Measurements from ENCODE around the gene KLHDC7A. TPM values are rescaled to one million over a fixed set of nuclear protein-coding genes. Genes with fewer than 3 reads are reported as not detected.
A peak's percentile ranks its signal among the peaks of the same experiment; 100 is the strongest.

KLHDC7A gene
- total and polyA plus RNA-seq, 3 experiments from 2014 or later: not detected

DNA sequence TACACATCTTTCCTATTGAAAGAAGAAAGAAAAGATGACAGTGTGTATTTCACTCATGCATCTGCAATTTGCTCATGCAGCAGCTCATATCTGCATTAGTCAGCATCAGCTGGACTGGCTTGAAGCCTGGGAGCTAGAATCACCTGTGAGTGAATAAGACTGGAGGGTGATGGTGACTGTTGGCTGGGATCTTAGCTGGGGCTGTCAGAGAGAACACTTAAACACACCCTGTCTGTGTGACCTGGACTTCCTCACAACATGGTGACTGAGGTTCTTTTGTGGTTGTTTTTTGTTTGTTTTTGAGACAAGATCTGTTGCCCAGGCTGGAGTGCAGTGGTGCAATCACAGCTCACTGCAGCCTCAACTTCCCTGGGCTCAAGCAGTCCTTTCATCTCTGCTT lies 24.9 kb downstream of the KLHDC7A start:
- no peak for DNase-seq
- H3K27ac ChIP-seq (ENCODE audit: low read depth, low read length): no peak overlapping the region
- Mint-ChIP-seq H3K9me3 (peaks cover 5 to 12% (median 8%) of the 10 kb centered on the region in 5 donors), H3K27ac (no peak overlapping the region), H3K27me3 (peaks cover 6 to 19% of the 10 kb centered on the region in 2 donors), H3K4me3 (no peak overlapping the region), H3K4me1 (no peaks in the 10 kb centered on the region), H3K36me3 (no peaks in the 10 kb centered on the region)
- no peaks in the 10 kb centered on the region for H3K4me1 ChIP-seq (ENCODE audit: insufficient read depth, low read length)
- no peak overlapping the region for H3K4me3 ChIP-seq (ENCODE audit: low read length)
- H3K9me3 ChIP-seq (ENCODE audit: low read length): no peaks in the 10 kb centered on the region
- CTCF ChIA-PET: interaction anchor here (1.6 kb wide), 1 partner anchor 47 kb away, joined by 3 read pairs; no protein-coding TSS in a partner anchor
- POLR2A ChIA-PET: no interaction called here
- no peaks in the 10 kb centered on the region for H3K36me3 ChIP-seq (ENCODE audit: insufficient read depth, low read length)
- H3K27me3 ChIP-seq (ENCODE audit: insufficient read depth, low read length, poor library complexity, severe bottlenecking): no peaks in the 10 kb centered on the region

DNA sequence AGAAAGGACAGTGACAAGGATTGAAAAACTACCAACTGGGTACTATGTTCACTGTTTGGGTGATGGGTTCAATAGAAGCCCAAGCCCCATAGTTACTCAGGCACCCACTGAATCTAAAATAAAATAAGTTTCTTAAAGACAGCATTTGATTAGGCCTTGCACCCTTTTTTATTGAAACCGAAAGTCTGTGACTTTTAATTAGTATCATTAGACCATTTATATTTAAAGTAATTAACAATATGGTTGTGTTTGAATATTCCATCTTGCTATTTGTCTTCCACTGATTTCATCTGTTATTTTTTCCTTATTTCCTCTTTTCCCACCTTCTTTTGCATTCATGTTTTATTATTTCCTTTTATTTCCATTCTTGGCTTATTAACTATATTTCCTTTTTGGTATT lies 27.4 kb downstream of the KLHDC7A start:
- no peak overlapping the region for H3K27ac Mint-ChIP-seq

DNA sequence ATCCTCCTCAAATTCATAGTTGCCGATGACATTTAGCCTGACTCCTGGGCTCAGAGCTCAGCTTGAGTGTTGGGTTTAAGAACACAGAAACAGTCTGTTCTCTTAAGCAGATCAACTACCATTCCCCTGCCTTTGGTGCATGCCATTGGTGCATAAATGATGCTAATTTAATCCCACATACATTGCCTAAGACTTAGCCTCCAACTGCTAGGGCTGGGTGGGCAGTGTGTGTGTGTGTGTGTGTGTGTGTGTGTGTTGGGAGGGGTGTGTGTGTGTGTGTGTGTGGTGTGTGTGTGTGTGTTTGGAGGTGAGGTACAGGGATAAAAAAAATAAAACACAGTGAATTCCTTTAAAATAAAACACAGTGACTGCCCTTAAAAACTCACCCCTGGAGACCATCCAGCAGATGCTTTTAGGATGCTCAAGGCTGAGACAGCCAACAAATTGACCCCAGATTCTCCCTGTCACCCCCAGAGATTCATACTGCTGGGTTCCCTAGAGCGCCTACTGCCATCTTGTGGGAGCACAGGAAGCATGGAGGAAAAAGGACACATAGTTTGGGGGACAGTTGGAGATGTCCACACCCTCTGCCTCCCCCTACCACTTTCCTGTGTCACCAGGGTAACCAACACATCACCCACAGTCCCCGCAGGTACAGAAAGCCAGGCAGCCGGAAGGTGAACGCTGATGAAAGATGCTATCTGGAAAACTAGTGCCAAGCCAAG lies 30.6 kb downstream of the KLHDC7A start:
- H3K9me3 Mint-ChIP-seq: peaks cover 15 to 36% (median 27%) of the 10 kb centered on the region in 5 donors
- H3K27ac Mint-ChIP-seq: no peak overlapping the region
- Histone ChIP-seq H3K27me3 (ENCODE audit: insufficient read depth, low read length, poor library complexity, severe bottlenecking) (no peaks in the 10 kb centered on the region), H3K9me3 (ENCODE audit: low read length) (no peaks in the 10 kb centered on the region), H3K36me3 (ENCODE audit: insufficient read depth, low read length) (no peaks in the 10 kb centered on the region), H3K4me3 (ENCODE audit: low read length) (no peak overlapping the region), H3K27ac (ENCODE audit: low read depth, low read length) (no peak overlapping the region), H3K4me1 (ENCODE audit: insufficient read depth, low read length) (no peaks in the 10 kb centered on the region)
- POLR2A ChIA-PET: no interaction called here
- H3K4me1 Mint-ChIP-seq: no peaks in the 10 kb centered on the region
- CTCF ChIA-PET: no interaction called here
- H3K27me3 Mint-ChIP-seq: peaks cover 2 to 23% of the 10 kb centered on the region in 2 donors
- H3K36me3 Mint-ChIP-seq: no peaks in the 10 kb centered on the region
- no peak overlapping the region for H3K4me3 Mint-ChIP-seq
- DNase-seq: no peak

More for the DNA sequence above, 27.4 kb downstream of the KLHDC7A start:
- H3K4me3 ChIP-seq (ENCODE audit: low read length): no peak overlapping the region
- no peaks in the 10 kb centered on the region for H3K4me1 Mint-ChIP-seq
- H3K9me3 Mint-ChIP-seq: peaks cover 7 to 15% (median 14%) of the 10 kb centered on the region in 5 donors
- peaks cover 0 to 22% of the 10 kb centered on the region in 2 donors for H3K27me3 Mint-ChIP-seq
- H3K36me3 ChIP-seq (ENCODE audit: insufficient read depth, low read length): no peaks in the 10 kb centered on the region
- H3K4me1 ChIP-seq (ENCODE audit: insufficient read depth, low read length): no peaks in the 10 kb centered on the region
- no peaks in the 10 kb centered on the region for H3K36me3 Mint-ChIP-seq
- ChIA-PET CTCF (no interaction called here), POLR2A (no interaction called here)
- no peak overlapping the region for H3K27ac ChIP-seq (ENCODE audit: low read depth, low read length)
- no peaks in the 10 kb centered on the region for H3K9me3 ChIP-seq (ENCODE audit: low read length)
- H3K27me3 ChIP-seq (ENCODE audit: insufficient read depth, low read length, poor library complexity, severe bottlenecking): no peaks in the 10 kb centered on the region
- no peak for DNase-seq
- no peak overlapping the region for H3K4me3 Mint-ChIP-seq

DNA sequence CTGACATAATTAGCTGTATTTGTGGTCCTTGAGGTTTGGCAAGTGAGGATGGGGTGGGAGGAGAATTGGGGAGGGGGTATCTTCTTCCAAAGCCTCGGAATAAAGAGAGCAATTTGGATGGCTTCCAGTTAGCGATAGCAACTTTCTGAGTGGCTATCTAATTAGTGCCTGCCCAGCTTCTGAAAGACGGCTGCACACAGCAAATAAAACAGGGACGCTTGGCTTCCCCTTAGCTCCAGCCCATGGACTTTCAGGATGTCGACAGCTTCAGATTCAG lies 31.1 kb downstream of the KLHDC7A start:
- H3K36me3 Mint-ChIP-seq: no peaks in the 10 kb centered on the region
- H3K27me3 ChIP-seq (ENCODE audit: insufficient read depth, low read length, poor library complexity, severe bottlenecking): no peaks in the 10 kb centered on the region
- no peaks in the 10 kb centered on the region for H3K36me3 ChIP-seq (ENCODE audit: insufficient read depth, low read length)
- no peak overlapping the region for H3K27ac ChIP-seq (ENCODE audit: low read depth, low read length)
- no peaks in the 10 kb centered on the region for H3K4me1 Mint-ChIP-seq
- ChIA-PET POLR2A (no interaction called here), CTCF (no interaction called here)
- H3K4me1 ChIP-seq (ENCODE audit: insufficient read depth, low read length): no peaks in the 10 kb centered on the region
- no peak overlapping the region for H3K4me3 Mint-ChIP-seq
- H3K9me3 Mint-ChIP-seq: peaks cover 15 to 36% (median 27%) of the 10 kb centered on the region in 5 donors
- H3K9me3 ChIP-seq (ENCODE audit: low read length): no peaks in the 10 kb centered on the region
- no peak overlapping the region for H3K27ac Mint-ChIP-seq
- H3K27me3 Mint-ChIP-seq: peaks cover 2 to 23% of the 10 kb centered on the region in 2 donors
- no peak overlapping the region for H3K4me3 ChIP-seq (ENCODE audit: low read length)
- DNase-seq: no peak

DNA sequence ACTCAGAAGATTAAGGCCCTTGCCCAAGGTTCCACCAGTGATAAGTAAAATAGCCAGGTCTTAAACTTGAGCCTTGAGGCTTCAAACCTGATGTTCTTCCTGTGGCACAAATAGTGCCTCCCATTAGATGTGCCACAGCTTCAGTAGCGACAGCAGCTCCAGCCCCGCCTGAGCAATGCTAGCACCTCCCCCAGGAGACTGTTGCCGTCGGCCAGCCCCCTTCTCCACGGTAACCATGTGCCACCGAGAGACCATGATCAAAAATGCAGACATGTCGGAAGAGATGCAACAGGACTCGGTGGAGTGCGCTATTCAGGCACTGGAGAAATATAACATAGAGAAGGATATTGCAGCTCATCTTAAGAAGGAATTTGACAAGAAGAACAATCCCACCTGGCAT lies 32.2 kb downstream of the KLHDC7A start:
- Mint-ChIP-seq H3K4me1 (no peaks in the 10 kb centered on the region), H3K4me3 (peak overlapping the region in 1 of 7 donors; percentile 6), H3K27ac (no peak overlapping the region), H3K27me3 (peaks cover 2 to 23% of the 10 kb centered on the region in 2 donors), H3K9me3 (peaks cover 11 to 43% (median 24%) of the 10 kb centered on the region in 5 donors), H3K36me3 (no peaks in the 10 kb centered on the region)
- H3K27ac ChIP-seq (ENCODE audit: low read depth, low read length): no peak overlapping the region
- no peak overlapping the region for H3K4me3 ChIP-seq (ENCODE audit: low read length)
- no peaks in the 10 kb centered on the region for H3K4me1 ChIP-seq (ENCODE audit: insufficient read depth, low read length)
- POLR2A ChIA-PET: no interaction called here
- no peaks in the 10 kb centered on the region for H3K9me3 ChIP-seq (ENCODE audit: low read length)
- DNase-seq: no peak
- CTCF ChIA-PET: no interaction called here
- H3K27me3 ChIP-seq (ENCODE audit: insufficient read depth, low read length, poor library complexity, severe bottlenecking): no peaks in the 10 kb centered on the region
- no peaks in the 10 kb centered on the region for H3K36me3 ChIP-seq (ENCODE audit: insufficient read depth, low read length)

DNA sequence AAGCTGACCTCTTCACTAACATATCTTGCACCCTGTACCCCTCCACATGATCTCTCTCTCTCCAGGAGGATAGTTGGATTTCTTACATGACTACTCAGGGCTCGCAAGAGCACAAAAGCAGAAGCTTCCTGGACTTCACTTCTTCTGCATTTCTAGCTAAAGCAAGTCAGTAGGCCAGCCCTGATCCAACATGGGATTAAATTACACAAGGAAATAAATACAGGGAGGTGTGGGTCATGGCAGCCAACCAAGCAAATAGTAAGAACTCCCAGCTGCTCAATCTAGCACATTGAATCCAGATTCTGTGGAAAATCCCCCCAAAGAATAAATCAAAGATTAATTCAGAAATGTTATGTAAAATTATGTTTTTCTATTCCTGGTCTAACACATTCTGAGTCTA lies 33.3 kb downstream of the KLHDC7A start:
- Histone ChIP-seq H3K36me3 (ENCODE audit: insufficient read depth, low read length) (no peaks in the 10 kb centered on the region), H3K27ac (ENCODE audit: low read depth, low read length) (no peak overlapping the region), H3K9me3 (ENCODE audit: low read length) (no peaks in the 10 kb centered on the region), H3K4me1 (ENCODE audit: insufficient read depth, low read length) (no peaks in the 10 kb centered on the region), H3K27me3 (ENCODE audit: insufficient read depth, low read length, poor library complexity, severe bottlenecking) (no peaks in the 10 kb centered on the region), H3K4me3 (ENCODE audit: low read length) (no peak overlapping the region)
- Mint-ChIP-seq H3K27me3 (peaks cover 2 to 25% of the 10 kb centered on the region in 2 donors), H3K4me1 (no peaks in the 10 kb centered on the region), H3K9me3 (peaks cover 7 to 42% (median 23%) of the 10 kb centered on the region in 5 donors), H3K4me3 (no peak overlapping the region), H3K27ac (no peak overlapping the region), H3K36me3 (no peaks in the 10 kb centered on the region)
- ChIA-PET POLR2A (no interaction called here), CTCF (no interaction called here)
- DNase-seq: no peak

DNA sequence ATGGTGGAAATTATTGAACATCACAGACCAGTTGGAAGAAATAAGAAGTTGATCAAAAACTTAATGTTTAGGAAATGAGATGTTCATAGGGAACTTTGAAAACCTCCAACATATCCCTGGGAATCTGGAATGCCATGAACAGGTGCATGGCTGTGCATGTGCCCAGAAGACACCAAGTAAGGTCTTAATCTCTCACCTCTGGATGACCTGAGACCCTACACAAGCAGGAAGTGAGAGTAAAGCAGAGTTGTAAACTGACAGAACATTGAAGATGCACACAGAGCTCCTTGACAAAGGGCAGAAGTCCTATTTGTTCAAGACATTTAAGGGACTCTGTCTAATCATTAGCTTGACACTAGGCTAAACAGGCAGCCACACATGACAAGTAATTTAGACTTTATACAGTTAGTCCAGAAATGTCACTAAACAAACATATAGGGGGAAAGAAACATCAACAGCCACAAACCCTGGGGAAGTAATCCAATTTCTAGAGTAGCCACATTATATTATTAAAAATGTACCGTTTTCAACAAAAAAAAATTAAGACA lies 34.5 kb downstream of the KLHDC7A start:
- Histone ChIP-seq H3K9me3 (ENCODE audit: low read length) (no peaks in the 10 kb centered on the region), H3K27me3 (ENCODE audit: insufficient read depth, low read length, poor library complexity, severe bottlenecking) (no peaks in the 10 kb centered on the region), H3K4me3 (ENCODE audit: low read length) (no peak overlapping the region), H3K27ac (ENCODE audit: low read depth, low read length) (no peak overlapping the region), H3K36me3 (ENCODE audit: insufficient read depth, low read length) (no peaks in the 10 kb centered on the region), H3K4me1 (ENCODE audit: insufficient read depth, low read length) (no peaks in the 10 kb centered on the region)
- Mint-ChIP-seq H3K9me3 (peaks cover 7 to 42% (median 23%) of the 10 kb centered on the region in 5 donors), H3K27me3 (peaks cover 4 to 28% of the 10 kb centered on the region in 2 donors), H3K4me1 (no peaks in the 10 kb centered on the region), H3K27ac (no peak overlapping the region), H3K36me3 (no peaks in the 10 kb centered on the region), H3K4me3 (no peak overlapping the region)
- CTCF ChIA-PET: no interaction called here
- POLR2A ChIA-PET: no interaction called here
- no peak for DNase-seq

DNA sequence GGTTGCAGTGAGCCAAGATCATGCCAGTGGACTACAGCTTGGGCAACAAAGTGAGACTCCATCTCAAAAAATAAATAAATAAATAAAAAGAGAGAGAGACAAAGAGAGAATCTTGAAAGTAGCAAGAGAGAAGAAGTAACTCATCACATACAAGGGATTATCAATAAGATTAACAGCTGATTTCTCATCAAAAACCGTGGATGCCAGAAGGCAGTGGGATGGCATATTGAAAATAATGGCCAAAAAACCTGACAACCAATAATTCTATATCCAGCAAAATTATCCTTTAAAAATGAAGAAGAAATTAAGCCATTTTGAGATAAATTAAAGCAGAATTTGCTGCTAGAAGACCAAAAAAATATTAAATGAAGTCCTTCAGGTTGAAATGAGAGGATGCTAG lies 35.7 kb downstream of the KLHDC7A start:
- Histone ChIP-seq H3K27ac (ENCODE audit: low read depth, low read length) (no peak overlapping the region), H3K4me1 (ENCODE audit: insufficient read depth, low read length) (no peaks in the 10 kb centered on the region), H3K27me3 (ENCODE audit: insufficient read depth, low read length, poor library complexity, severe bottlenecking) (no peaks in the 10 kb centered on the region), H3K36me3 (ENCODE audit: insufficient read depth, low read length) (no peaks in the 10 kb centered on the region), H3K9me3 (ENCODE audit: low read length) (no peaks in the 10 kb centered on the region), H3K4me3 (ENCODE audit: low read length) (no peak overlapping the region)
- Mint-ChIP-seq H3K4me1 (no peaks in the 10 kb centered on the region), H3K9me3 (peaks cover 7 to 40% (median 23%) of the 10 kb centered on the region in 5 donors), H3K4me3 (no peak overlapping the region), H3K36me3 (no peaks in the 10 kb centered on the region), H3K27ac (no peak overlapping the region), H3K27me3 (peaks cover 4 to 27% of the 10 kb centered on the region in 2 donors)
- CTCF ChIA-PET: no interaction called here
- POLR2A ChIA-PET: no interaction called here
- no peak for DNase-seq

Measured in CD8-positive, alpha-beta memory T cell (primary cell).